DMS153 treated with DMSO at 0.1 percent for 48 hours (cell line): ENCODE measurements around the gene CARNS1.
"Not testable (repeated sequence)": the region's sequence is repeated elsewhere in the genome, so short reads cannot be mapped to it uniquely, and the experiment has no call there.

ENCODE experiments used
- DNase-seq: peaks from one replicate; lab custom pipeline; 2025; ENCODE audit not compliant: unreplicated experiment; lab: John Stamatoyannopoulos, UW

CARNS1 gene

GRCh38 chr11:67427364-67427859, 11.9 kb downstream of the CARNS1 start:
- DNase-seq = not testable (repeated sequence)

- peak; percentile 92 for DNase-seq
Measured at GRCh38 chr11:67428052-67429001, 12.8 kb downstream of the CARNS1 start, which contains the start of gene RPS6KB2. Gene RPS6KB2 (plus strand): TSS chr11:67428494. CDS start chr11:67428546, 52 bp downstream.

- no peak for DNase-seq
Measured at GRCh38 chr11:67429038-67429668, 13.7 kb downstream of the CARNS1 start.

- DNase-seq = no peak
Measured at GRCh38 chr11:67429722-67430121, 14.2 kb downstream of the CARNS1 start.

GRCh38 chr11:67431346-67432249, 16.1 kb downstream of the CARNS1 start:
- DNase-seq = no peak

- DNase-seq = no peak
Measured at GRCh38 chr11:67432655-67433349, 17.3 kb downstream of the CARNS1 start.

GRCh38 chr11:67433536-67434394, 18.3 kb downstream of the CARNS1 start:
- no peak for DNase-seq

GRCh38 chr11:67434395-67434881, 19.0 kb downstream of the CARNS1 start:
- no peak for DNase-seq

- DNase-seq = no peak
Measured at GRCh38 chr11:67435031-67435726, 19.7 kb downstream of the CARNS1 start.

- DNase-seq = no peak
Measured at GRCh38 chr11:67435727-67436458, 20.4 kb downstream of the CARNS1 start.

GRCh38 chr11:67436459-67437081, 21.1 kb downstream of the CARNS1 start:
- DNase-seq = no peak

GRCh38 chr11:67437082-67437808, 21.8 kb downstream of the CARNS1 start, which contains the start of gene PTPRCAP:
Gene PTPRCAP (minus strand): TSS chr11:67437682. CDS start chr11:67437619, 63 bp downstream.
- no peak for DNase-seq

- no peak for DNase-seq
Measured at GRCh38 chr11:67437809-67438157, 22.3 kb downstream of the CARNS1 start.

GRCh38 chr11:67438158-67438902, 22.9 kb downstream of the CARNS1 start:
- DNase-seq = no peak

GRCh38 chr11:67439321-67440228, 24.1 kb downstream of the CARNS1 start:
- DNase-seq = no peak
